ENCODE results near the gene TBC1D2B.

Gene TBC1D2B

GRCh38 chr15:78097667-78098066, 20.2 kb upstream of the TBC1D2B start:
- no peak for DNase-seq (ENCODE audit: low read depth, low spot score)

DNA sequence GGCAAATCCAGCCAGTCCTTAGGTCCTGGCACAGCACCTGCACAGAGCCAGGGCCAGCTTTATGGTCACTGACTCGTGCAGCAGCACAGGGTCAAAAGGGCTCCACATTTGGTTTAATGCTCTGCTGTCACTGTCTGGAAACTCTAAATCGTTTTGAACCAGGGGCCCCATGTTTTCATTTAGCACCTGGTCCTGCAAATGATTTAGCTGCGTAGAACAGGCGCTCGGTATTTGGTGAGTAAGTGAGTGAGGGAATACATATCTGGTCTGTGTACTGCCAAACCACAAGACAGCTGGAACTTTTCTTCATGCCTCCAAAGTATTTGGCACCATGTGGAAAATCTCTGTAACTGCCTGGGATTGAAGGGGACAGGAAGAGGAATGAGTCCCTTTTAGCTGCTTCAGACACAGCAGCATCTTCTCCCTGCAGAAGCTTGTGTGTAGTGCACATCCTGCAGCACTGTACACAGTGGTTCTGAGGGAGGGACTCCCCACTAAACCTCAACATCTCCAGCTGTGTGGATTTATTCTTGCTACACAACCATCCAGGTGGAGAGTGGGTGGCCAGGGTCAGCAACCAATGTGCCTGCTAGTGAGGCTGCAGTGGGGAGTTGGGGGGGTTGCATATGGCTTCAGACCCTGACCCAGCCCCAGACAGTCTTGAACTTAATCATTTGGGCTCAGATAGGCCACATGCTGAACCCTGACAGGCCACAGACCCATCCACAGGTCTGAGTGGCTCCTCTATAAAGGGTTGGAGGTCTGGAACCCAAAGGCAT, 15.9 kb upstream of the TBC1D2B start:
- no peak for DNase-seq (ENCODE audit: low read depth, low spot score)

- DNase-seq (ENCODE audit: low read depth, low spot score) = no peak
These were observed 14.9 kb upstream of the TBC1D2B start, which contains the start of gene SH2D7 for GRCh38 chr15:78092261-78093041. SH2D7 (plus strand) TSS chr15:78092561; CDS start chr15:78092585, 24 bp downstream.

GRCh38 chr15:78090422-78091063, 13.0 kb upstream of the TBC1D2B start:
- no peak for DNase-seq (ENCODE audit: low read depth, low spot score)

GRCh38 chr15:78088773-78089080, 11.2 kb upstream of the TBC1D2B start:
- DNase-seq (ENCODE audit: low read depth, low spot score) = no peak

DNA sequence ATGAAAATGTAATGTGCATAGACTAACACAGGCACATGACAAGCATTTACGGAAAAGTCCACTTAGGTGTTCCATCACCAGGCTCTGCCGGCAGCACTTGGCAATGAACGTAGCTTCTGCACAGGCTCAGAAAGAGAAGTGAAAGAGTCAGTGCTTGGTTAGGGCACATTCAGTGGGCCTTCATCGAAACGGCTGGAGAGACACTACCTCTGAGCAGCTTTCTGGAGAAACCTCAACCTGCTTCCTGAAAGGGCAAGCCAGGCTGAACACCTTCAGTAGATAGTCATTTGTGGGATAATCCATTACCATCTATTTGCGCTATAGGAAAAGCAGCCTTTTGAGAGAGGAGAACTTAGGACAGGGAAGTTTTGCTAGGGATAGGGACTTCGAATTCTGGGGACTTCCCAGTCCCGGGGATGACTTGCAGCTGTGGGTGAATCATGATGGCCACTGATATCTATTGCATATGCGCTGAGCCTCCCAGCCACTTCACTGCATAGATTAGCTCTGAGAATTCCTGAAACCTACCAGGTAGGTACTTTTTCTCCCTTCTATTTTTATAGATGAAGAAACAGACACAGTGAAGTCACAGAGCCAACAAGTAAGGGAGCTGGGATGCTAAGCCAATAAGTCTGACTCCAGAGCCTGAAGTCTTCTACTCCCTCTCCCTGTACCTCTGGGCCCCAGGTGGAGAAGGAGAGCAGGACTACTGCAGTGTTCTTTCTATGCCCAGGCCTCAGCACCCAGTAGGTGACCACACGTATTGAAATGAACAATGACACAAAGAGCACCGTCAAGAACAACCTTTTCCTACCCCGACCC, 10.7 kb upstream of the TBC1D2B start:
- no peak for DNase-seq (ENCODE audit: low read depth, low spot score)

DNA sequence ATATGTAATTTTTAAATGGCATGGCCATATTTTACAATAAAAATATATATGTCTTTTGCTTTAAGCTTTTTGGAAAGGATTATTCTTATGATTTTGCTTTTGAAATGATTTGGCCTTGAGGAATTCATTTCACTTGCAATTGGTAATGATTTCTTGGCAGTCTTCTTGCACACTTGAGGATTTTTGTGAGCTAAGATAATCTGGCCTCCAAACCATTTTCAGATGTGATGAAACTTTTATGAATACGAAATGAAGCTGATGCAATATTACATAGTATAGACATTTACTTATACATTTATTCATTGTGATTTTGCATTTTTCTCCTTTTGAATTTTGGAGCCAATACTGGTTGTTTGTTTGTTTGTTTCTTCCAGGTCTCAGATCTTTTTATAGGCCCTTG, 8.4 kb upstream of the TBC1D2B start:
- DNase-seq (ENCODE audit: low read depth, low spot score) = no peak

DNA sequence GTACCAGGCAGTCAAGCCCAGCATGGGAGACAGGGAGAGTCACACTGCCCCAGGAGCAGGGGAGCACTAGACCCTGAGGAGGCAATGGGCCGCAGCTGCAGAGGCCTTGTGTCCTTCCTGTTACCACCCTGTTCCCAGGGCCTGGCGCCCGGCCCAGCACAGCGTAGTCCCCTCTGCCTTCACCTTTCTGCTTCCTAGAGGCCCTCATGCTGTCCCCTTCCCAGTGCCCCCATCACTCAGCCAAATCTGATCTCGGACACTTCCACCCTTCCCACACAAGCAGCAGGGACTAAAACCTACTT, 6.9 kb upstream of the TBC1D2B start:
- no peak for DNase-seq (ENCODE audit: low read depth, low spot score)

DNA sequence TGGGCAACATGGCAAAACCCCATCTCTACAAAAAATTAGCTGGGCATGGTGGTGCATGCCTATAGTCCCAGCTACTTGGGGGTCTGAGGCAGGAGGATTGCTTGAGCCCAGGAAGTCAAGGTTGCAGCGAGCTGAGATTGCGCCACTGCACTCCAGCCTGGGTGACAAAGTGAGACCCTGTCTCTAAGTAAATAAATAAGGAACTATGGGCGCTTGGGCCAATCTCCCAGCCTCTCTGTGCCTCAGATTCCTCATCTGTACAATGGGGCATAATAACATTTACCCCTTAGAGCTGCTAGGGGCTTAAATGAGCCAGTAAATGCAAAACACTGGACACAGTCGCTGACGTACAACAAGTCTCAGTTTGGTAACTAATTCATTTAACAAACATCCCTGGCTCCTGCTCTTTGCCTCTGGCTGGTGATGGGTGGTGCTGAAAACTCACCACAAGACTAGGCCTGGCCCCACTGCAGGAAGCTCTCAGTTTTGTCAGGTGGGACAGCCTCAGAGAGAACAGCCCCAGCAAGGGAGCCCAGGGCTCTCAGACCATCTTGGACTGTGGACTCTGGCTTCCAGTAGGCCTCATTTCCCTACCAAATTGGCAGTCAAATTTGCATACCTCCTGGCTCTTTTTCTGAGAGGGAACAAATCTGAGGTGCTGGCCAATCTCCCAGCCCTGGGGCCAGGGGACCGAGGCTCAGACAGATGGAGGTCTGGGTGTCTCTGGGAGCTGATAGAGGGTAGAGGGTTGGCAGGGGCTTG, 6.4 kb upstream of the TBC1D2B start:
- no peak for DNase-seq (ENCODE audit: low read depth, low spot score)

DNA sequence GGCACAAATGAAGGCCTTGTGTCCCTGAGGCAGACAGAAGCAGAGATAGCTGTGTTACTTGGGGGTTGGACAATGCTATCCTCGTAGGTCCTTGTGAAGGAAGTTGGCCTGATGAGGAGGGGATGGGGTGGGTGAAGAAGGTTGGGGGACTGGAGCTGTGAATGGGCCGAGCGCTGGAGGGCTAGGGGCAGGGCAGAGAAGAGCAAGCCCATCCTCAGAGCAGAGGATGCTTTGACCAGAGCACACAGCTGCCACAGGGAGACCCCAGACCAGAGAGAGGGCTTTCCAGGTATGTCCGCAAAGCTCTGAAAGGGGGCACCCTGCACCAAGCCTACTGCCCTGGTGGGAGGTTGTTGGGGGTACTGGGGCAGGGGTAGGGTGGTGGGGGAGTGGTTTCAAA, 5.7 kb upstream of the TBC1D2B start:
- no peak for DNase-seq (ENCODE audit: low read depth, low spot score)

DNA sequence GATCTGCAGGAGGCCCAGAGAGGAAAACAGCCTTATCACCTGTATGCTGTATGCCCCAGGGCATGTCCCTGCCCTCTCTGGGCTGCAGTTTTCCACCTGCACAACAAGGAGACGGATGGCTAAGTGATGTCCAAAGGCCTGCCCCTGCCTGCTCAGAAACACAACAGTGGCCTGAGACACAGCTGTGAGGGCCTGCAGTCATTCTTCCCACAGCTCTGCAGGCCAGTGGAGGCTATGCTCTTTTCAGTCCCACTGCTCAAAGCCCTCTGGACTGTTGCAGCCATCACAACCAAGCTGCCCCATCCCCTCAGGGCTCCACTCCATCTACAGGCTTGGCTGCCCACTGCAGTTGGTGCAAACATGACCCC, 5.2 kb upstream of the TBC1D2B start:
- DNase-seq (ENCODE audit: low read depth, low spot score) = no peak

DNA sequence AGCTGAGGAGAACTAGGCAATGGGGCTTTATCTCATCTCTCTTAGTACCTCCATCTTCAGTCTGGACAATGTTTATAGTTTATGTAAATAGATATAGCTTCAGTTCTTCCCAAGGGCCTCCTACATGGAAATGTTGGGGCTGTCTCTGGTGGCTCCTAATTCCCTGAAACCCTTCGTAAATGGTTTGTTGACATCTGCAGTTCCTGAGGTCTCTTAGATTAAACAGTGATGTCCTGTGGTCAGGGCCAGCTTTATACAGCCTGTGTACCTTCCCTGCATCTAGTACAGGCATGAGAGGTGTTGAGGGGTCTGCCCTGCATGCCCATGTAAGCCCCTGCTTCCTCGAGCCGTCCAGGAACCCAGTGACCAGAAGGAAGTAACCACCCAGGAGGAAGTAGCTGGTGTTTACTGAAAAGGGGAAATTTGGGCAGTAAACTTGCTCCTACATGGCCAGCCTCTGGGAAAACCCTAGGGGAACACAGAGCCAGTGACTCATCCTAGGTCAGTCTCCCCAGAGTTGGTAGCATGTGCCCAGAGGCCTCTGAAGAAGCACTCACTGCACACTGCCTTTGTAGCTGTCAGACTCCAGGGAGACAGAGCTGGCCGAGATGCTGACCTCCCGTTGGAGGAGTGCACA, 4.7 kb upstream of the TBC1D2B start:
- DNase-seq (ENCODE audit: low read depth, low spot score) = no peak

GRCh38 chr15:78080088-78080460, 2.6 kb upstream of the TBC1D2B start:
- DNase-seq (ENCODE audit: low read depth, low spot score) = no peak

DNA sequence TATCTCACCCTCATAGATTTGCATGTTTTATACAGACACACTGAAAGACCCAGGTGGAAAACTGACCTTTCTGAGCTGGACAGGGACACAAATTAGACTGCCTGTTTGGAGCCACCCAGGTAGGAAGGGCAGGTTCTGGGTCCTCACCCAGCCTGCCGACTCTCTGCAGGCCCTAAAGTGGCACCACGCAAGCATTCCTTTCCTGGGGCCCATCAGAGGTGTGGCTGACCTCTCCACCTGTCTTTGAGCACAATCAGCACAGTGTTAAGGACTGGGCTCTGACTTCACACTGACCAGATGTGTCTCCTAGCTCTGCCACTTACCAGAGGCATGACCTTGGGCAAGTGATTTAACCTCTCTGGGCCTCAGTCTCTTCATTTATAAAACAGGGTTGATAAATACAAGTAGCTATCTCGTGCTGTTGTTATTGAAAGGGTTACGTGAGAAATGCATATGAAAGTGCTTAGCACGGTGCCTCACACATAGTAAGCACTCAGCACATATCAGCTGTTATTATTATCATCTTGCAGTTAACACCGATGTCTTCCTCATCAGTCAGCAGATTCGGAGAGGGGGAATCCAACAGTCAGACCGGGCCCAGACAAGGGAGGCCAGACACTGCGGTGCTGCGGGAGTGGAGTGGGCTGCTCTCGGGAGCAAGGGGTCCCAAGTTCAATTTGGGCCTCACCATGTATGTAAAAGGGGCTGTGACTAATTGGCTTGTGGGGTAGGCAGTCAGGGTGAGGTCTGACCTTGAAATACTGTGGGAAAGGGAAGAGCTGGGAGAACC, 2.0 kb upstream of the TBC1D2B start:
- DNase-seq (ENCODE audit: low read depth, low spot score) = no peak

DNA sequence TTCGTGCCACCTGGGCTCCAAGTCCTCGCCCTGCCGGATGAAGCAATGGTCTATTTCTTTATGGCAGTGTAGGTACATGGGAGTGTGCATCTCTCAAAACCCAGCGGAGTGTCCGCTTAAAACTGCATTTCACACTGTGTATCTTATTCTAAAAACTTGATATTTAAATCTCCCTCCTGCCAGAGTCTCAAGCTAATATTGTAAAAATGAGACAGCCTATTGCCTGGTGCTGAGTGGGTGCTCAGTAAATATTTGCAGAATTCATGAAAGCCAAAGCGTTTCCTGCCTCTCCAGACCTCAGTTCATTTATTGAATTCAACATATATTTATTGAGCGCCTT, 330 bp upstream of the TBC1D2B start:
- no peak for DNase-seq (ENCODE audit: low read depth, low spot score)

GRCh38 chr15:78076231-78077052, 1.1 kb downstream of the TBC1D2B start:
- DNase-seq (ENCODE audit: low read depth, low spot score) = no peak

- DNase-seq (ENCODE audit: low read depth, low spot score) = no peak
These were observed 1.9 kb downstream of the TBC1D2B start for GRCh38 chr15:78075490-78076230.

DNA sequence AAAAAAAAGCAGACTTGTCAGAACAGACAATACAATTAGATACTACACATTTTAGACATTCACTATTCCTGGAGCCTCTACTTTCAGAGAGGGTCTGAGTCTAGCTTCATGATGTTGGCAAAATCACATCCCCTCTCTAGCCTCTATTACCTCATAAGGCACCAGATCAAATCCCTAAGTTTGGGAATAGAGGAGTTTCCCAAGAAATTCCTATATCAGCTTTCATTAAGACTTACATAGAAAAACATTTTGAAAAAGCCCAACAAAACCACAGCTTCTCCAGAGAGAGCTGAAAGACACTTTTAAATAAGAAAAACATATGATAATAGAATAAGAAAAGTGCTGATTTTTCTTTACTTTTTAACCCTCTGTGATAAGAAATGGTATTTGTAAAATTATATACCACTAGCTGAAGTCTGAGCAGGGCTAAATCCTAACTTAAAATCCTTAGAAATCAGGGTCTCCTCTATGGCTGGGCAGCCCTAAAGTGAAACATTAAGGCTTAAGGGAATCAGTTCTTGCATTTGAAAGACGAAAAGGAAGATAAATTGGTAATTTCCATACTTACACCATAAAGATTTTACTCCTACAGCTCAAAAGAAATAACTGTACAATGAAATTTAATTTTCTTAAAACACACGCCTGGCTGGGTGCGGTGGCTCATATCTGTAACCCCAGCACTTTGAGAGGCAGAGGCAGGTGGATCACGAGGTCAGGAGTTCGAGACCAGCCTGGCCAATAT, 4.3 kb downstream of the TBC1D2B start:
- no peak for DNase-seq (ENCODE audit: low read depth, low spot score)

Measured in activated CD4-positive, CD25-positive, alpha-beta regulatory T cell treated with anti-CD3 and anti-CD28 coated beads, Interleukin-2, amount 50 U/mL, for 16 hours (primary cell).